CD14-positive monocyte (primary cell): ENCODE data around the gene PPA1. TPM values are rescaled to one million over a fixed set of nuclear protein-coding genes. Genes with fewer than 3 reads are reported as not detected.

Experiments used
- DNase-seq, 3 donors: peaks; one replicate each; pipeline ENCODE4 v3.0.0-alpha.2; 2011 to 2022
- H2AFZ ChIP-seq: 2 replicates; pipeline ENCODE4 v1.6.0; 2012; ENCODE audit warnings: mild to moderate bottlenecking, low read depth, low read length, inconsistent platforms; ENCODE audit not compliant: insufficient read depth, poor library complexity, severe bottlenecking
- H3K27ac ChIP-seq, 2 donors: 1 replicate in 1 of 2; 2 replicates in 1 of 2; pipeline ENCODE4 v1.5.1; 2012 to 2013; ENCODE audit warnings: low read length in 2 of 2, control low read depth in 1 of 2, inconsistent platforms in 1 of 2, low read depth in 1 of 2, mild to moderate bottlenecking in 1 of 2
- H3K27me3 ChIP-seq, 2 donors: one replicate each; pipeline versions ENCODE4 v1.6.0 to v1.6.1; 2011 to 2013; ENCODE audit warnings: low read length in 2 of 2; ENCODE audit not compliant: control insufficient read depth in 2 of 2, insufficient read depth in 2 of 2
- H3K36me3 ChIP-seq, 2 donors: replicated peaks in 1 of 2; 1 replicate in 1 of 2; 2 replicates in 1 of 2; pipeline versions ENCODE4 v1.5.1 to v1.6.1; 2012 to 2013; ENCODE audit warnings: low read length in 2 of 2, control low read depth in 1 of 2, inconsistent platforms in 1 of 2, mild to moderate bottlenecking in 1 of 2; ENCODE audit not compliant: insufficient read depth in 2 of 2, control insufficient read depth in 1 of 2
- H3K4me1 ChIP-seq, 2 donors: 1 replicate in 1 of 2; 2 replicates in 1 of 2; pipeline versions ENCODE4 v1.5.1 to v1.6.1; 2012 to 2013; ENCODE audit warnings: low read length in 2 of 2, control low read depth in 1 of 2, inconsistent platforms in 1 of 2, mild to moderate bottlenecking in 1 of 2, moderate library complexity in 1 of 2; ENCODE audit not compliant: insufficient read depth in 2 of 2, control insufficient read depth in 1 of 2
- H3K4me2 ChIP-seq: replicated peaks from 2 replicates; pipeline ENCODE3; 2012; ENCODE audit warnings: low read length, moderate library complexity, mild to moderate bottlenecking; ENCODE audit not compliant: poor library complexity, severe bottlenecking; ENCODE audit errors: extremely low read depth
- H3K4me3 ChIP-seq, 3 experiments: fragments of 200-600 bp in 1 of 3; sonication (generic) in 1 of 3; replicated peaks in 1 of 3; 1 replicate in 2 of 3; 2 replicates in 1 of 3; pipeline ENCODE4 v1.5.1; 2011 to 2013; ENCODE audit warnings: low read length in 3 of 3, mild to moderate bottlenecking in 3 of 3, control low read depth in 2 of 3, low read depth in 2 of 3, inconsistent platforms in 1 of 3, moderate library complexity in 1 of 3
- H3K79me2 ChIP-seq: 2 replicates; pipeline ENCODE4 v1.6.0; 2012; ENCODE audit warnings: mild to moderate bottlenecking, control low read depth, inconsistent platforms, low read length, moderate library complexity; ENCODE audit not compliant: insufficient read depth
- H3K9ac ChIP-seq: 2 replicates; pipeline ENCODE4 v1.6.0; 2017; ENCODE audit warnings: low read length, mild to moderate bottlenecking; ENCODE audit not compliant: insufficient read depth, poor library complexity, severe bottlenecking
- H3K9me3 ChIP-seq, 2 donors: replicated peaks in 1 of 2; 1 replicate in 1 of 2; 2 replicates in 1 of 2; pipeline versions ENCODE4 v1.5.1 to v1.6.1; 2012 to 2013; ENCODE audit warnings: low read length in 2 of 2, control low read depth in 1 of 2; ENCODE audit not compliant: control insufficient read depth in 1 of 2, insufficient read depth in 1 of 2
- H4K20me1 ChIP-seq: 2 replicates; pipeline ENCODE4 v1.6.0; 2012; ENCODE audit warnings: mild to moderate bottlenecking, low read length, control low read depth, moderate library complexity; ENCODE audit not compliant: insufficient read depth
- H3K27ac Mint-ChIP-seq, 7 donors: one replicate each; pipeline ENCODE4 v1.8.0; 2020; ENCODE audit warnings: mild to moderate bottlenecking in 7 of 7, mixed read lengths in 7 of 7, moderate library complexity in 6 of 7, inconsistent platforms in 2 of 7
- H3K27me3 Mint-ChIP-seq, 3 donors: one replicate each; pipeline ENCODE4 v1.8.0; 2021 to 2022; ENCODE audit warnings: low read depth in 3 of 3, mild to moderate bottlenecking in 3 of 3, mixed read lengths in 3 of 3, moderate library complexity in 3 of 3, inconsistent platforms in 1 of 3
- H3K36me3 Mint-ChIP-seq, 2 donors: one replicate each; pipeline ENCODE4 v1.8.0; 2020; ENCODE audit warnings: mixed read lengths in 2 of 2, inconsistent platforms in 1 of 2, mild to moderate bottlenecking in 1 of 2
- H3K4me1 Mint-ChIP-seq: one replicate; pipeline ENCODE4 v1.8.0; 2020; ENCODE audit warnings: mild to moderate bottlenecking, mixed read lengths
- H3K4me3 Mint-ChIP-seq, 2 donors: one replicate each; pipeline ENCODE4 v1.8.0; 2020; ENCODE audit warnings: mild to moderate bottlenecking in 2 of 2, mixed read lengths in 2 of 2, moderate library complexity in 1 of 2
- H3K9me3 Mint-ChIP-seq, 7 donors: one replicate each; pipeline ENCODE4 v1.8.0; 2020 to 2022; ENCODE audit warnings: mixed read lengths in 7 of 7, mild to moderate bottlenecking in 6 of 7, moderate library complexity in 6 of 7, inconsistent platforms in 2 of 7
- WGBS: methylation state at CpG from one replicate; pipeline ENCODE4 v1.1.5; 2013; ENCODE audit warnings: missing lambda C conversion rate; ENCODE audit not compliant: insufficient coverage; 5-methylcytosine and 5-hydroxymethylcytosine counted together
- intact Hi-C, 2 donors: fragments of 100-400 bp; cut with micrococcal nuclease; formaldehyde crosslinking; loops; one replicate each; pipeline versions ENCODE4 v1.15.0 to v1.15.1; 2023
- polyA plus RNA-seq, 3 donors: library from polyadenylated mRNA; depleted of rRNA in 1 of 3; unstranded in 2 of 3; stranded (reverse) in 1 of 3; fragments of 300-500 nt in 2 of 3; fragments of >200 nt in 1 of 3; fragmentation: Illumina TruSeq in 2 of 3; gene quantifications; 1 replicate in 2 of 3; 2 replicates in 1 of 3; pipeline ENCODE4 v1.2.3, GENCODE V29; 2012 to 2021
- TF ChIP-seq, protein P1 (sequence below): fragments of 200-600 bp; IDR thresholded peaks from one replicate; pipeline ENCODE4 v1.8.0; 2022; ENCODE audit warnings: antibody characterized with exemption, mild to moderate bottlenecking

The PPA1 gene
- polyA plus RNA-seq, 3 donors, result 30.9 to 125 (median 112) TPM

DNA sequence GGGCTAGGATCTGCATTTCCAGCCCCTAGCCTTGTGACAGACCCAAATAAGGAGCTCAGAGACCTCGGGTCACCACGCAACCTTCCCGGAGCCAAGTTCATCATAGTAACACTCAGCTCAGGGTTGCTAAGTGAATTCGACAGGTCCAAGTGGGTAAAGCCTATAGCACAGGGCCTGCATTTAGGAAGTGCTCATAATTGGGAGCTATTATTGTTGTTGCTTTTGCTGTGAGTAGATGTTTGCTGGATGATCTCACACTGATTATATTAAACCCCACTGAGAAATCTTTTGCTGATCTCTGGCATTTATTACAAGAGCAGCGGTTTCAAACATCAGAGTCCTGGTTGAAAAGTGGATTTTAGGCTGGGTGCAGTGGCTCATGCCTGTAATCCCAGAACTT, 42.6 kb downstream of the PPA1 start:
- no peak overlapping the region for H3K4me3 ChIP-seq
- H3K79me2 ChIP-seq, result no peaks in the 10 kb centered on the region
- H3K9me3 ChIP-seq, result no peaks in the 10 kb centered on the region
- no peaks in the 10 kb centered on the region for H3K27me3 ChIP-seq
- no peaks in the 10 kb centered on the region for H4K20me1 ChIP-seq
- WGBS, result 91% methylated on average over 4 of the region's 5 CpGs
- Mint-ChIP-seq H3K27ac (peak overlapping the region in 1 of 7 donors; percentile 45), H3K4me3 (no peak overlapping the region), H3K4me1 (peaks cover 49% of the 10 kb centered on the region), H3K36me3 (no peaks in the 10 kb centered on the region), H3K27me3 (peaks cover 0 to 3% (median 2%) of the 10 kb centered on the region in 3 donors), H3K9me3 (no peaks in the 10 kb centered on the region)
- no peaks in the 10 kb centered on the region for H3K36me3 ChIP-seq
- no peak overlapping the region for H3K9ac ChIP-seq
- intact Hi-C loops, result no loop called here
- H3K4me2 ChIP-seq, result no peak overlapping the region
- DNase-seq, result no peak
- H2AFZ ChIP-seq, result no peak overlapping the region
- TF ChIP-seq, protein P1, sequence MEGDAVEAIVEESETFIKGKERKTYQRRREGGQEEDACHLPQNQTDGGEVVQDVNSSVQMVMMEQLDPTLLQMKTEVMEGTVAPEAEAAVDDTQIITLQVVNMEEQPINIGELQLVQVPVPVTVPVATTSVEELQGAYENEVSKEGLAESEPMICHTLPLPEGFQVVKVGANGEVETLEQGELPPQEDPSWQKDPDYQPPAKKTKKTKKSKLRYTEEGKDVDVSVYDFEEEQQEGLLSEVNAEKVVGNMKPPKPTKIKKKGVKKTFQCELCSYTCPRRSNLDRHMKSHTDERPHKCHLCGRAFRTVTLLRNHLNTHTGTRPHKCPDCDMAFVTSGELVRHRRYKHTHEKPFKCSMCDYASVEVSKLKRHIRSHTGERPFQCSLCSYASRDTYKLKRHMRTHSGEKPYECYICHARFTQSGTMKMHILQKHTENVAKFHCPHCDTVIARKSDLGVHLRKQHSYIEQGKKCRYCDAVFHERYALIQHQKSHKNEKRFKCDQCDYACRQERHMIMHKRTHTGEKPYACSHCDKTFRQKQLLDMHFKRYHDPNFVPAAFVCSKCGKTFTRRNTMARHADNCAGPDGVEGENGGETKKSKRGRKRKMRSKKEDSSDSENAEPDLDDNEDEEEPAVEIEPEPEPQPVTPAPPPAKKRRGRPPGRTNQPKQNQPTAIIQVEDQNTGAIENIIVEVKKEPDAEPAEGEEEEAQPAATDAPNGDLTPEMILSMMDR, result no peak
- H3K27ac ChIP-seq, result no peak overlapping the region
- peaks cover 49 to 54% of the 10 kb centered on the region in 2 donors for H3K4me1 ChIP-seq

DNA sequence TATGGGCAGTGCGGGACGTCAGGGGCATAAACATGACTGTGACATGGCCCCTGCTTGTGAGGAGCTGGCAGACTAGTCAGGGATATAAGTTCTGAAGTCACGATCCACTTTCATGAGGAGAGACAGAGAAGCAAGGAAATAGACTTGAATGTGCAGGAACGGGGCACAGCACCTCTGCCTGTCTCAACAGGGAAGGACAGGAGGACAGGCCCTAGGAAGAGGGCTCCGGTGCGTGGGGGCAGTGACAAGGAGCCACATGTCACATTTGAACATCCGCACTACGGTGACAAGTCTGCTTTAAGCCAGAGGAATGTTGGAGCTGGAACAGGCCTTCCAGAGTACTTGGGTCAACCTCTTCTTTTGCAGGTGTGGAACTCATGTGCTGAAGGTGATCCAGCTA, 43.1 kb downstream of the PPA1 start:
- Mint-ChIP-seq H3K4me1 (peaks cover 49% of the 10 kb centered on the region), H3K36me3 (no peaks in the 10 kb centered on the region), H3K27ac (no peak overlapping the region), H3K27me3 (peaks cover 0 to 6% (median 4%) of the 10 kb centered on the region in 3 donors), H3K4me3 (no peak overlapping the region), H3K9me3 (no peaks in the 10 kb centered on the region)
- no peak overlapping the region for H2AFZ ChIP-seq
- no peaks in the 10 kb centered on the region for H3K79me2 ChIP-seq
- DNase-seq, result no peak
- no peak overlapping the region for H3K27ac ChIP-seq
- no peaks in the 10 kb centered on the region for H4K20me1 ChIP-seq
- no peaks in the 10 kb centered on the region for H3K9me3 ChIP-seq
- H3K9ac ChIP-seq, result no peak overlapping the region
- H3K4me1 ChIP-seq, result peaks cover 49 to 54% of the 10 kb centered on the region in 2 donors
- TF ChIP-seq, protein P1, result no peak
- 94% methylated on average over 8 of the region's 8 CpGs for WGBS
- intact Hi-C loops, result no loop called here
- no peak overlapping the region for H3K4me3 ChIP-seq
- no peaks in the 10 kb centered on the region for H3K36me3 ChIP-seq
- no peak overlapping the region for H3K4me2 ChIP-seq
- H3K27me3 ChIP-seq, result no peaks in the 10 kb centered on the region
